ENCODE measurements around the gene RIPOR3.

Gene RIPOR3

GRCh38 chr20:50688256-50688975, 2.9 kb downstream of the RIPOR3 start:
- no peak for DNase-seq (ENCODE audit: low spot score)
- TF ChIP-seq, protein P1, sequence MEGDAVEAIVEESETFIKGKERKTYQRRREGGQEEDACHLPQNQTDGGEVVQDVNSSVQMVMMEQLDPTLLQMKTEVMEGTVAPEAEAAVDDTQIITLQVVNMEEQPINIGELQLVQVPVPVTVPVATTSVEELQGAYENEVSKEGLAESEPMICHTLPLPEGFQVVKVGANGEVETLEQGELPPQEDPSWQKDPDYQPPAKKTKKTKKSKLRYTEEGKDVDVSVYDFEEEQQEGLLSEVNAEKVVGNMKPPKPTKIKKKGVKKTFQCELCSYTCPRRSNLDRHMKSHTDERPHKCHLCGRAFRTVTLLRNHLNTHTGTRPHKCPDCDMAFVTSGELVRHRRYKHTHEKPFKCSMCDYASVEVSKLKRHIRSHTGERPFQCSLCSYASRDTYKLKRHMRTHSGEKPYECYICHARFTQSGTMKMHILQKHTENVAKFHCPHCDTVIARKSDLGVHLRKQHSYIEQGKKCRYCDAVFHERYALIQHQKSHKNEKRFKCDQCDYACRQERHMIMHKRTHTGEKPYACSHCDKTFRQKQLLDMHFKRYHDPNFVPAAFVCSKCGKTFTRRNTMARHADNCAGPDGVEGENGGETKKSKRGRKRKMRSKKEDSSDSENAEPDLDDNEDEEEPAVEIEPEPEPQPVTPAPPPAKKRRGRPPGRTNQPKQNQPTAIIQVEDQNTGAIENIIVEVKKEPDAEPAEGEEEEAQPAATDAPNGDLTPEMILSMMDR (IDR thresholded peaks at IDR 0.05; ENCODE audit: extremely low read depth, missing control alignments) = no peak

DNA sequence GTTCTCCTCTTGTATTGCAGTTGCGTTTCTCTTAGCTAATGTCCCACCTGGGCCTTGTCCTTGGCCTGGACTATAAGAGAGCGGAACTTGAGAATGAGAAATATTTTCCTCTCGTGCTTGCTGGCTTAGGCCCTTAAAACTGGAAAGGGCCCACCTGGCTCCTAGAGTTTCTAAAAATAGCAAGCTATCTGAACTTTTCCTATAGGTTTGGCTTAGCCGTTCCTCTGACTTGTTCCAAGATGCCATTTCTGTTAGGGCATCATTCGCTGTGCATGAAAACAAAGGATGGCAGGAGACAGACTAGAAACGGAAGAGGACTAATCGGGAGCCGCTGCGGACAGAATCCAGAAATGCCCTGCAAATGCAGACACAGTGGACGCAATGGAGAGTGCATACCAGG, 4.5 kb downstream of the RIPOR3 start:
- DNase-seq (ENCODE audit: low spot score) = no peak
- TF ChIP-seq, protein P1 (IDR thresholded peaks at IDR 0.05; ENCODE audit: extremely low read depth, missing control alignments) = no peak

GRCh38 chr20:50683570-50683969, 7.8 kb downstream of the RIPOR3 start:
- DNase-seq (ENCODE audit: low spot score) = no peak
- TF ChIP-seq, protein P1 (IDR thresholded peaks at IDR 0.05; ENCODE audit: extremely low read depth, missing control alignments) = no peak

DNA sequence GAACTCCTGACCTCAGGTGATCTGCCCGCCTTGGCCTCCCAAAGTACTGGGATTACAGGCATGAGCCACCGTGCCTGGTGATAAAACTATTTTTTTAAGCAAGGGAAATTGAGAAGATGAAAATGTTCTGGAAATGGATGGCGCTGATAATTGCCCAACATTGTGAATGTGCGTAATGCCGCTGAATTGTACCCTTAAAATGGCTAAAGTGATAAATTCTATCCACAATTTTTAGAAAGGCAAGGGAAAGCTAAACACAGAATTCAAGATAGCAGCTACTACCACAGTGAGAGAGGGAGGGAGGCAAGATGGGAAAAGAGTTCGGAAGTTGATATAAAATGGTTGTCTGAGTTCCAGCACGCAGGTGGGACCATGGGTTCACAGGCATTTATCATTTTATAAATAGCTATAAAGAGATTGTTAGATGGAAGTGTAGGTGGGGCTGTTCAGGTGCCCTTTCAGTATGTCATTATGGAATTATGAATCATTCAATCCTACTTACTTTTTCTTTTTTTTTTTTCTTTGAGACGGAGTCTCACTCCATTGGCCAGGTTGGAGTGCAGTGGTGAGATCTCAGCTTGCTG, 8.3 kb downstream of the RIPOR3 start:
- TF ChIP-seq, protein P1 (IDR thresholded peaks at IDR 0.05; ENCODE audit: extremely low read depth, missing control alignments) = no peak
- no peak for DNase-seq (ENCODE audit: low spot score)

DNA sequence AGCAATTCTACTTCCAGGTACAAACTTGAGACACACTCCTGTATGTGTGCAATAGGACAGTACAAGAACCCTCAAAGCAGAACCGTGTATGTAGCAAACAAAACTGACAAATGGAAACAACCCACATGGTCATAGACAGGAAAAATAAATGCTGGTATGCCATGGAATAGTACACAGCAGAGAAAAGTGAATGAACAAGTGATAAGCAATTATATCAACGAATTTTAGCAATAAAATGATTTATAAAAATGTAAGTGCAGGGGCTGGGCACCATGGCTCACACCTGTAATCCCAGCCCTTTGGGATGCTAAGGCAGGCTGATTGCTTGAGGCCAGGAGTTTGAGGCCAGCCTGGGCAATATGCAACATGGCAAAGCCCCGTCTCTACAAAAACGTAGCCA, 9.3 kb downstream of the RIPOR3 start:
- no peak for DNase-seq (ENCODE audit: low spot score)
- TF ChIP-seq, protein P1 (IDR thresholded peaks at IDR 0.05; ENCODE audit: extremely low read depth, missing control alignments) = no peak

DNA sequence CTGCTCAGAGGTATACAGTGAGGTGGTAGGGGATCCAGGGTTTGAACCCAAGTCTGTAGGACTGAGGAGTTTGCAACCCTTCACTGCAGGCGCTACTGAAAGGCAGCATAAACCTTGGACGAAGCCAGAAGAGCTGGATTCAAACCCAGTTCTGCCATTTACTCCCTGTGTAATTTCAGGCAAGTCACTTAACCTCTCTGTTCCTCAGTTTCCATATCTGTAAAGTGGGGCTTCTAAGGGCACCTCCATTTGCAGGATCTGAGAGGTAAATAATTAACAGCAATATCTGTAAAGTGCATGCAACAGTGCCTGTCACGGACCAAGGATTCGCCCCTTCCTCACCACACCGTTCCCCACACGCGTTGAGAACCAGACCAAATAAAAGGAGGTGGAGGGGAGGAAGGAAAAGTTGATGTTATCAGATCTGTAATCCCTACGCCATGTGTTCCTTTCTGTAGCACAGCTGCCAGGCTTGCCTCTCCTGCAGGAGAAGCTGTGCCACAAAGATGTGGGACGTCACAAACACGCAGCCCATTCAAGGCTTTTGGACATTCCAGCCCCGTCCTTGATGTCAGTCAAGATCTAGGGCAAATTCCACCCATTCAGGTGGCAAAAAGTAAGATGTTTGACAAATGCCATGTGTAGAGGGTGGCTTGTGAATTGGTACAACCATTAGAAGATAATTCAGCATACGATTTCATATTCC, 9.8 kb downstream of the RIPOR3 start:
- TF ChIP-seq, protein P1 (IDR thresholded peaks at IDR 0.05; ENCODE audit: extremely low read depth, missing control alignments) = no peak
- no peak for DNase-seq (ENCODE audit: low spot score)

All from GM20000 (cell line).